Measurements from ENCODE around the gene KIF3B. TPM values are rescaled to one million over a fixed set of nuclear protein-coding genes. Genes with fewer than 3 reads are reported as not detected.
A peak's percentile ranks its signal among the peaks of the same experiment; 100 is the strongest.

KIF3B gene
- total and polyA plus RNA-seq, 2 of the 13 experiments (the other 11 are each of a cell fraction or from before 2014, with no cell fraction given) = 23.6 to 28.8 TPM

DNA sequence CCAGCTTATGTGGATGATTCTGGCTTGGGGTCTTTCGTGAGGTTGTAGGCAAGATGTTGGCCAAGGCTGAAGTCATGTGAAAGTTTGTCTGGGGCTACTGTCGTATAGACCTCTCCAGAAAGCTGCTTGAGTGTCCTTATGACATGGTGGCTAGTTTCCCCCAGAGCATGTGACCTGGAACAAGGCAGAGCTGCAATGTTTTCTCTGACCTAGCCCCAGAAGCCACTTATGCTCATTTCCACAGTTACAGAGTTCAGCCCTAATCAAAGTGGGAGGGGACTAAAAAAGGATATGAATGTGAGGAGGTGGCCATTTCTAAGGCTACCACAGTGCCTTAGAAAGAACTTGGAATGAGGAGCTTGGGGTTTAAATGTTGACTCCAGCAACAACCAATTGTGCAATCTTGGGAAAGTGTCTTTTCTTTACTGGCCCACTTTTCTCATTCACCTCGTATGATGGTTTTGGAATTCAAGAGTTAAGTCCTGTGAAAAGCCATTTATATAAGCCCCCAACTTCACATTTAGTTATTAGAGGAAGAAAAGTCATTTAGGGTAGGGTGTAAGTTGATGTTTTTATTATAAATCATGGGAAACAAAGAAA is 74.8 kb downstream of the KIF3B start:
- DNase-seq (ENCODE audit: low spot score) = no peak
- in situ Hi-C loops (cut with HindIII; ENCODE audit: extremely low pct_ligation_motif_present, low pct_unique_long_range_greater_than_20kb) = no loop called here
- Histone ChIP-seq H3K4me1 (ENCODE audit: insufficient read depth, low read length) (peaks cover 65% of the 10 kb centered on the region), H4K20me1 (ENCODE audit: insufficient read depth, low read length) (no peaks in the 10 kb centered on the region), H3K36me3 (replicated peaks in 1 of 2; ENCODE audit: control insufficient read depth in 1 of 2, insufficient read depth in 2 of 2, low read length in 2 of 2) (no peaks in the 10 kb centered on the region), H3K27ac (ENCODE audit: extremely low read length, insufficient read depth, low read length) (no peak overlapping the region), H3K79me2 (ENCODE audit: insufficient read depth, low read length) (peaks cover 4% of the 10 kb centered on the region), H3K9me3 (ENCODE audit: low read length) (no peaks in the 10 kb centered on the region), H3K9ac (ENCODE audit: insufficient read depth, low read depth, low read length) (no peak overlapping the region), H3K4me2 (ENCODE audit: low read depth, low read length) (no peak overlapping the region), H2AFZ (ENCODE audit: low read length) (no peak overlapping the region), H3K27me3 (ENCODE audit: control insufficient read depth in 1 of 2, insufficient read depth in 2 of 2, low read length in 2 of 2) (no peaks in the 10 kb centered on the region), H3K4me3 (replicated peaks in 1 of 3; ENCODE audit: insufficient read depth in 1 of 3, low read depth in 2 of 3, low read length in 3 of 3) (no peak overlapping the region)
- POLR2A ChIA-PET = no interaction called here
- 84% methylated on average over 3 of the region's 3 CpGs for WGBS (ENCODE audit: low lambda C conversion rate)
- TF ChIP-seq GZF1 (CRISPR knock-in tag; IDR thresholded peaks at IDR 0.05) (no peak), CEBPB (IDR thresholded peaks at IDR 0.05; ENCODE audit: borderline replicate concordance, low read depth, low read length) (peak; percentile 79), CEBPG (CRISPR knock-in tag; IDR thresholded peaks at IDR 0.05) (peak; percentile 63; the same call in 1 of the 2 replicates)
- ATAC-seq = no peak
- no TSS peak for BruUV-seq (replicated peaks)
- CTCF ChIA-PET (ENCODE audit: low intra/inter-chr PET ratio, low total read pairs) = no interaction called here
- no peak for FAIRE-seq
- intact Hi-C loops (cut with micrococcal nuclease; ENCODE audit: unreplicated experiment) = no loop called here

GRCh38 chr20:32353848-32354496 is 76.5 kb downstream of the KIF3B start:
- ChIA-PET POLR2A (interaction anchor here (1.3 to 2.8 kb wide), 2 partner anchors 9 to 64 kb away, joined by 4 to 15 read pairs; no protein-coding TSS in a partner anchor), CTCF (ENCODE audit: low intra/inter-chr PET ratio, low total read pairs) (no interaction called here)
- no TSS peak for BruUV-seq (replicated peaks)
- H3K4me2 ChIP-seq (ENCODE audit: low read depth, low read length) = 0 out of 2 replicates have a peak overlapping the region, but pooled peaks have one; percentile 90
- H4K20me1 ChIP-seq (ENCODE audit: insufficient read depth, low read length) = peaks cover 2% of the 10 kb centered on the region; the same call in 1 of the 2 replicates
- peaks cover 6% of the 10 kb centered on the region for H3K79me2 ChIP-seq (ENCODE audit: insufficient read depth, low read length)
- peaks cover 52% of the 10 kb centered on the region for H3K4me1 ChIP-seq (ENCODE audit: insufficient read depth, low read length)
- H2AFZ ChIP-seq (ENCODE audit: low read length) = no peak overlapping the region
- no peak overlapping the region for H3K9ac ChIP-seq (ENCODE audit: insufficient read depth, low read depth, low read length)
- H3K27me3 ChIP-seq (ENCODE audit: control insufficient read depth in 1 of 2, insufficient read depth in 2 of 2, low read length in 2 of 2) = no peaks in the 10 kb centered on the region; a peak in 1 of 5 replicates
- H3K4me3 ChIP-seq (replicated peaks in 1 of 3; ENCODE audit: insufficient read depth in 1 of 3, low read depth in 2 of 3, low read length in 3 of 3) = no peak overlapping the region
- ATAC-seq (no peak), FAIRE-seq (no peak), DNase-seq (ENCODE audit: low spot score) (no peak)
- no peak overlapping the region for H3K27ac ChIP-seq (ENCODE audit: extremely low read length, insufficient read depth, low read length)
- in situ Hi-C loops (cut with HindIII; ENCODE audit: extremely low pct_ligation_motif_present, low pct_unique_long_range_greater_than_20kb) = no loop called here
- H3K36me3 ChIP-seq (replicated peaks in 1 of 2; ENCODE audit: control insufficient read depth in 1 of 2, insufficient read depth in 2 of 2, low read length in 2 of 2) = no peaks in the 10 kb centered on the region
- intact Hi-C loops (cut with micrococcal nuclease; ENCODE audit: unreplicated experiment) = loop anchor here (2.0 kb wide), 1 partner anchor 15 kb away; no protein-coding TSS in a partner anchor
- 75% methylated on average over 6 of the region's 6 CpGs for WGBS (ENCODE audit: low lambda C conversion rate)
- H3K9me3 ChIP-seq (ENCODE audit: low read length) = no peaks in the 10 kb centered on the region
- no peak for TF ChIP-seq MED13 (CRISPR knock-in tag; IDR thresholded peaks at IDR 0.05)
- TF ChIP-seq ATF2 (CRISPR knock-in tag; IDR thresholded peaks at IDR 0.05) = no peak
- TF ChIP-seq KMT2B (CRISPR knock-in tag; IDR thresholded peaks at IDR 0.05) = no peak
- TF ChIP-seq GZF1 (CRISPR knock-in tag; IDR thresholded peaks at IDR 0.05) = no peak
- no peak for TF ChIP-seq SIX1 (CRISPR knock-in tag; IDR thresholded peaks at IDR 0.05; ENCODE audit: borderline replicate concordance)
- TF ChIP-seq AHR (CRISPR knock-in tag; IDR thresholded peaks at IDR 0.05) = no peak
- TF ChIP-seq, protein P1, sequence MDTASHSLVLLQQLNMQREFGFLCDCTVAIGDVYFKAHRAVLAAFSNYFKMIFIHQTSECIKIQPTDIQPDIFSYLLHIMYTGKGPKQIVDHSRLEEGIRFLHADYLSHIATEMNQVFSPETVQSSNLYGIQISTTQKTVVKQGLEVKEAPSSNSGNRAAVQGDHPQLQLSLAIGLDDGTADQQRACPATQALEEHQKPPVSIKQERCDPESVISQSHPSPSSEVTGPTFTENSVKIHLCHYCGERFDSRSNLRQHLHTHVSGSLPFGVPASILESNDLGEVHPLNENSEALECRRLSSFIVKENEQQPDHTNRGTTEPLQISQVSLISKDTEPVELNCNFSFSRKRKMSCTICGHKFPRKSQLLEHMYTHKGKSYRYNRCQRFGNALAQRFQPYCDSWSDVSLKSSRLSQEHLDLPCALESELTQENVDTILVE (CRISPR knock-in tag; IDR thresholded peaks at IDR 0.05) = no peak
- no peak for TF ChIP-seq ZNF253 (CRISPR knock-in tag; IDR thresholded peaks at IDR 0.05; ENCODE audit: borderline replicate concordance)
- no peak for TF ChIP-seq ZNF510 (CRISPR knock-in tag; IDR thresholded peaks at IDR 0.05; ENCODE audit: low read depth)
- TF ChIP-seq TFAP4 (IDR thresholded peaks at IDR 0.05; ENCODE audit: borderline replicate concordance, low read depth) = no peak
- no peak for TF ChIP-seq ZSCAN21 (CRISPR knock-in tag; IDR thresholded peaks at IDR 0.05; ENCODE audit: borderline replicate concordance)
- no peak for TF ChIP-seq ZNF747 (CRISPR knock-in tag; IDR thresholded peaks at IDR 0.05; ENCODE audit: borderline replicate concordance)
- TF ChIP-seq ZNF326 (CRISPR knock-in tag; IDR thresholded peaks at IDR 0.05; ENCODE audit: borderline replicate concordance) = no peak
